SK-N-MC (cell line): ENCODE results near the gene IGF2BP2.
A peak's percentile ranks its signal among the peaks of the same experiment; 100 is the strongest.
"Not testable (repeated sequence)": the region's sequence is repeated elsewhere in the genome, so short reads cannot be mapped to it uniquely, and the experiment has no call there.

ENCODE experiments used
- DNase-seq: peaks from one replicate; pipeline ENCODE4 v3.0.0-alpha.2; 2011; ENCODE audit warnings: low read depth, low spot score
- H3K27ac ChIP-seq: fragments of 200-600 bp; sonication (generic); 2 replicates; pipeline ENCODE4 v1.5.1; 2016; ENCODE audit warnings: mixed run types
- H3K36me3 ChIP-seq: fragments of 200-600 bp; sonication (generic); 2 replicates; pipeline ENCODE4 v1.6.1; 2017; ENCODE audit warnings: antibody characterized with exemption, low read length, mixed read lengths; ENCODE audit not compliant: insufficient read depth
- H3K4me3 ChIP-seq: fragments of 200-600 bp; sonication (generic); 2 replicates; pipeline ENCODE4 v1.5.1; 2016
- H3K9ac ChIP-seq: fragments of 200-600 bp; sonication (generic); 2 replicates; pipeline ENCODE4 v1.8.0; 2017; ENCODE audit warnings: mixed run types, mixed read lengths; ENCODE audit not compliant: insufficient read length
- H3K9me3 ChIP-seq: fragments of 200-600 bp; sonication (generic); 2 replicates; pipeline ENCODE4 v1.6.1; 2017; ENCODE audit warnings: low read depth, mild to moderate bottlenecking, antibody characterized with exemption, low read length, moderate library complexity, mixed read lengths
- EZH2 ChIP-seq: fragments of 200-600 bp; sonication (generic); IDR thresholded peaks from one replicate; pipeline ENCODE4 v1.6.1; 2017; ENCODE audit warnings: antibody characterized with exemption
- FOXP2 ChIP-seq: optimal IDR thresholded peaks from 2 replicates; pipeline ENCODE3; 2011; ENCODE audit warnings: mild to moderate bottlenecking, moderate library complexity; ENCODE audit not compliant: insufficient read depth; ENCODE audit errors: extremely low read length, control extremely low read depth
- POLR2AphosphoS5 ChIP-seq: IDR thresholded peaks from 2 replicates; pipeline ENCODE4 v1.6.1; 2012; ENCODE audit warnings: mild to moderate bottlenecking, low read depth, low read length, borderline replicate concordance

IGF2BP2 gene

DNA sequence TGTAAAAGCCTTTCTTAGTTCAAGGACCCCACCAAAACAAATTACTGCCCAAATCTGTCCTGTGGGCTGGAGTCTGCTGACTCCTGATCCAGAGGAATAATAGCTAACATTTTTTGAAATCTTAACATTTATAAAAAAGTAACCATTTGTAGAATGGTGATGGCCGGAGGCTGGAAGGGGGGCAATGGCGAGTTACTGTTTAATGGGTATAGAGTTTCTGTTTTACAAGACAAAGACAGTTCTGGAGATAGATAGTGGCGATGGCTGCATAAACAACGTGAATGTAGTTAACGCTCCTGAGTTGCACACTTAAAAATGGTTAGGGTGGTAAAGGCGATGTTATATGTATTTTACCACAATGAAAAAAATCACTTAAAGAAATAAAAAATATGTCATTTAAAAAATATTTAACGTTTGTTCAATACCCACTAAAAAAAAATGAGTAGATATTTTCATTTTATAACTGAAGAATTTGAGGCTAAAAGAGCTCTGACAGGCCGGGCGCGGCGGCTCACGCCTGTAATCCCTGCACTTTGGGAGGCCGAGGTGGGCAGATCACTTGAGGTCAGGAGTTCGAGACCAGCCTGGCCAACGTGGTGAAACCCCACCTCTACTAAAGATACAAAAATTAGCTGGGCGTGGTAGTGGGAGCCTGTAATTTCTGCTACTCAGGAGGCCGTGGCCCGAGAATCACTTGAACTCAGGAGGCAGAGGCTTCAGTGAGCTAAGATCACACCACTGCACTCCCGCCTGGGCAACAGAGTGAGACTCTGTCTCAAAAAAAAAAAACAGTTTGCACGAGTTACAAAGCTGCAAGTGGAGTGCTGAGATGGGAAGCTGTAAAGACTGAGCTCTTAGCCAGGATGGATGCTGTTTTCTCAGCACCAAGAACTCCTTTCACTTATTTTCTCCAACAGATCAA is 37.6 kb downstream of the IGF2BP2 start:
- no peak for DNase-seq
- Histone ChIP-seq H3K9me3 (no peaks in the 10 kb centered on the region), H3K27ac (peak overlapping the region; percentile 12; the same call in 1 of the 2 replicates), H3K9ac (no peak overlapping the region), H3K4me3 (no peak overlapping the region), H3K36me3 (peaks cover 8% of the 10 kb centered on the region)
- TF ChIP-seq FOXP2 (no peak), POLR2AphosphoS5 (no peak), EZH2 (no peak)

GRCh38 chr3:185786258-185786657 is 38.6 kb downstream of the IGF2BP2 start:
- not testable (repeated sequence) for H3K36me3 ChIP-seq, H3K9ac ChIP-seq, H3K4me3 ChIP-seq, H3K27ac ChIP-seq, DNase-seq, H3K9me3 ChIP-seq

DNA sequence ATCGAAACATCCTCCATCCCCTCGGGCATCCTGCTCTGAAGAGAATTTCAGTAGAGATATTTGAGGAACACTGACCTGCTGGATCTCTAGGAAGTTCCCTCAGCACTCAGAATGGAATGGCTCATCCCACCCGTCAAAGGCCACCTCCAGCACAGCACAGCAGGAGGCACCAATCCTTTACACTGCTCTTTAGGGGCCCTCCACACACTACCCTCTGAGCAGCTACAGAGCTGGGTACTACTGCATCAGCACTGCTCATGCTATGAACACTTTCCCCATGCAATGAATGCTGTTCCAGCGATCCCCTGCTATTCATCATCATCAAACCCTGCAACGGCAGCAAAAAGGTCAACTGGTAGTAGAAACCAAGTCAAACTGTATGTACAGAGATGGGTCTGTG is 40.5 kb downstream of the IGF2BP2 start:
- no peak overlapping the region for H3K27ac ChIP-seq
- no peak for DNase-seq
- TF ChIP-seq FOXP2 (no peak), EZH2 (no peak), POLR2AphosphoS5 (no peak)
- no peak overlapping the region for H3K4me3 ChIP-seq
- no peaks in the 10 kb centered on the region for H3K9me3 ChIP-seq
- H3K36me3 ChIP-seq, result peaks cover 8% of the 10 kb centered on the region; the same call in 1 of the 2 replicates
- no peak overlapping the region for H3K9ac ChIP-seq

DNA sequence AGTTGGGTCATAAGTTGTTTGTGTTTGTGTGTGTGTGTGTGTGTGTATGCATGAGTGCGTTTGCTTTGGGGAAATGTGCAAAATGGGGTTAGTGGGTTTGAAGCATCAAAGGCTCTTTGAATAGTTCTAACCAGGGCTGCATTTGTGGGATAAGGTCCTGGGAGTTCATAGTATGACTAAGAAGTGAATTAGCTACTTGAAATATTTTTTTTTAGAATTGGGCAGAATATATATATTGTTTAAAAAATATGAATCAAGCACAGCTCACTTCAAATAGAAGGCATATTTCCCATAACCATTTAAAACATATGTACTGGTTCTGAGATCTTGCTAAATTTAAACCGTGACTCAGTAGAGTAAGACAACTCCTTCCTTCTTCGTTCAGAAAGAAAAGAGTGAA is 43.1 kb downstream of the IGF2BP2 start:
- Histone ChIP-seq H3K4me3 (no peak overlapping the region), H3K9ac (no peak overlapping the region), H3K27ac (no peak overlapping the region), H3K36me3 (peaks cover 8% of the 10 kb centered on the region; the same call in 1 of the 2 replicates), H3K9me3 (no peaks in the 10 kb centered on the region)
- TF ChIP-seq EZH2 (no peak), POLR2AphosphoS5 (no peak), FOXP2 (no peak)
- DNase-seq, result no peak

DNA sequence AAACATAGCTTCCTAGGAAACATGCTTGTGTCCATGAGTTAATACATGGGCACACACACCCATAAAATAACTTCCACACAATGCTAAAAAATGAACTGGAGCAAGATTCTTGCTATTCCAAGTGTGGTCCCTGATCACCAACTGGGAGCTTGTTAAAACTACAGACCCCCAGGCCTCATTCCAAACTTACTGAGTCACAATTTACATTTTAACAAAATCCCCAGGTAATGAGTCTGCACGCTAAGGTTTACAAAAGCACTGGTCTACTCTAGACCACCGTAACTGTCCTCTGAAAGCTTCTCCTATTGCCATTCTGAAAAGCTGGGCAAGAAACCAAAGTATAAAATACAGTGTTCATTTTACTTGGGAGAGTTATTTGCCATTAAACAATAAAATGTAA is 45.4 kb downstream of the IGF2BP2 start:
- DNase-seq, result no peak
- Histone ChIP-seq H3K9me3 (no peaks in the 10 kb centered on the region), H3K4me3 (no peak overlapping the region), H3K27ac (peak overlapping the region; percentile 6; the same call in 1 of the 2 replicates), H3K36me3 (peaks cover 2% of the 10 kb centered on the region; the same call in 1 of the 2 replicates), H3K9ac (no peak overlapping the region)
- no peak for TF ChIP-seq EZH2
- TF ChIP-seq POLR2AphosphoS5, result no peak
- no peak for TF ChIP-seq FOXP2

- H3K4me3 ChIP-seq, result no peak overlapping the region
- no peak for DNase-seq
- no peaks in the 10 kb centered on the region for H3K36me3 ChIP-seq
- H3K9ac ChIP-seq, result no peak overlapping the region
- no peak overlapping the region for H3K27ac ChIP-seq
- TF ChIP-seq EZH2 (no peak), POLR2AphosphoS5 (no peak), FOXP2 (no peak)
- H3K9me3 ChIP-seq, result no peaks in the 10 kb centered on the region
Measured at GRCh38 chr3:185778821-185779220, 46.0 kb downstream of the IGF2BP2 start.

GRCh38 chr3:185778094-185778493 is 46.7 kb downstream of the IGF2BP2 start:
- Histone ChIP-seq H3K4me3 (no peak overlapping the region), H3K27ac (no peak overlapping the region), H3K9me3 (no peaks in the 10 kb centered on the region), H3K9ac (no peak overlapping the region), H3K36me3 (no peaks in the 10 kb centered on the region)
- no peak for DNase-seq
- TF ChIP-seq POLR2AphosphoS5 (no peak), FOXP2 (no peak), EZH2 (no peak)

- H3K9ac ChIP-seq, result no peak overlapping the region
Measured at GRCh38 chr3:185770109-185770508, 54.7 kb downstream of the IGF2BP2 start.

DNA sequence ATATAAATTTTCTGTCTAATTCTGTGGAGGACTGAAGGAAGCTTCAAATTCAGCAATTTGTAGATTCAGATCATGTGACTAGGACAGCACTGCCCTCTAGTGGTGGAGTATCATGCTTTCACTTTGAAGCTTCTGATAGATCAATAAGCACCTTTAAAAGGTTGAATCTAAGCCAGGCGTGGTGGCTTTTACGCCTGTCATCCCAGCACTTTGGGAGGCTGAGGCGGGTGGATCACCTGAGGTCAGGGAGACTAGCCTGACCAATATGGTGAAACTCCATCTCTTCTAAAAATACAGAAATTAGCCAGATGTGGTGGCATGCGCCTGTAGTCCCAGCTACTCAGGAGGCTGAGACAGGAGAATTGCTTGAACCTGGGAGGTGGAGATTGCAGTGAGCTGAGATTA is 56.3 kb downstream of the IGF2BP2 start:
- H3K9me3 ChIP-seq, H3K27ac ChIP-seq, H3K36me3 ChIP-seq, H3K9ac ChIP-seq, H3K4me3 ChIP-seq: not testable (repeated sequence)
- peak; percentile 78 for DNase-seq

More at GRCh38 chr3:185770109-185770508, 54.7 kb downstream of the IGF2BP2 start:
- DNase-seq, result no peak
- no peak overlapping the region for H3K4me3 ChIP-seq
- H3K27ac ChIP-seq, result no peak overlapping the region
- no peak for TF ChIP-seq EZH2
- no peaks in the 10 kb centered on the region for H3K9me3 ChIP-seq
- no peaks in the 10 kb centered on the region for H3K36me3 ChIP-seq
